Neural crest cell (in vitro differentiated cells): Measurements from ENCODE around the gene SYTL4. TPM values are rescaled to one million over a fixed set of nuclear protein-coding genes. Genes with fewer than 3 reads are reported as not detected.

Experiments used
- DNase-seq: peaks from one replicate; pipeline ENCODE4 v3.0.0; 2021; ENCODE audit warnings: low read depth, mixed read lengths, low spot score
- H3K27ac Mint-ChIP-seq: one replicate; pipeline ENCODE4 v1.8.0; 2021; ENCODE audit warnings: mild to moderate bottlenecking, mixed read lengths; ENCODE audit not compliant: unreplicated experiment
- H3K27me3 Mint-ChIP-seq: 2 replicates; pipeline ENCODE4 v1.8.0; 2021; ENCODE audit warnings: low read depth, mild to moderate bottlenecking, mixed read lengths
- H3K36me3 Mint-ChIP-seq: 2 replicates; pipeline ENCODE4 v1.8.0; 2021; ENCODE audit warnings: low read depth, mild to moderate bottlenecking, mixed read lengths
- H3K4me1 Mint-ChIP-seq: 2 replicates; pipeline ENCODE4 v1.8.0; 2021; ENCODE audit warnings: mixed read lengths
- H3K4me3 Mint-ChIP-seq: one replicate; pipeline ENCODE4 v1.8.0; 2021; ENCODE audit warnings: mild to moderate bottlenecking, mixed read lengths
- H3K9me3 Mint-ChIP-seq: 2 replicates; pipeline ENCODE4 v1.8.0; 2021; ENCODE audit warnings: mixed read lengths
- CTCF ChIP-seq: fragments of 200-600 bp; sonication (generic); conservative IDR thresholded peaks from 2 replicates; pipeline ENCODE4 v1.5.0; 2021; ENCODE audit warnings: antibody characterized with exemption, mild to moderate bottlenecking
- total RNA-seq: library from RNA; stranded (reverse); gene quantifications from 2 replicates; pipeline ENCODE4 v1.2.1, GENCODE V29; 2021

Gene SYTL4
- total RNA-seq, 1 donor from 2014 or later: 4.5 TPM

GRCh38 chrX:100643212-100643611 lies 88.7 kb downstream of the SYTL4 start:
- TF ChIP-seq CTCF: no peak
- H3K27me3 Mint-ChIP-seq: no peaks in the 10 kb centered on the region
- peaks cover 19% of the 10 kb centered on the region for H3K4me1 Mint-ChIP-seq
- H3K36me3 Mint-ChIP-seq: no peaks in the 10 kb centered on the region
- H3K4me3 Mint-ChIP-seq: no peak overlapping the region
- no peak overlapping the region for H3K27ac Mint-ChIP-seq
- no peak for DNase-seq
- peaks cover 4% of the 10 kb centered on the region for H3K9me3 Mint-ChIP-seq

- no peak overlapping the region for H3K4me3 Mint-ChIP-seq
- no peaks in the 10 kb centered on the region for H3K27me3 Mint-ChIP-seq
- H3K27ac Mint-ChIP-seq: no peak overlapping the region
- H3K9me3 Mint-ChIP-seq: peaks cover 4% of the 10 kb centered on the region
- DNase-seq: no peak
- no peak for TF ChIP-seq CTCF
- peaks cover 12% of the 10 kb centered on the region for H3K4me1 Mint-ChIP-seq
- H3K36me3 Mint-ChIP-seq: no peaks in the 10 kb centered on the region
Observed at GRCh38 chrX:100642290-100642689, 89.6 kb downstream of the SYTL4 start.

GRCh38 chrX:100636321-100636991 lies 95.5 kb downstream of the SYTL4 start, which contains the start of gene TSPAN6:
TSS of gene TSPAN6 (minus strand) at chrX:100636806. CDS start at chrX:100636694, 112 bp downstream.
- no peaks in the 10 kb centered on the region for H3K27me3 Mint-ChIP-seq
- peak; percentile 74 for TF ChIP-seq CTCF
- H3K4me3 Mint-ChIP-seq: peak within 1 kb of the TSS; percentile 93
- H3K4me1 Mint-ChIP-seq: peaks cover 21% of the 10 kb centered on the region
- DNase-seq: peak; percentile 77
- peaks cover 7% of the 10 kb centered on the region for H3K36me3 Mint-ChIP-seq
- peaks cover 4% of the 10 kb centered on the region for H3K9me3 Mint-ChIP-seq
- peak within 1 kb of the TSS; percentile 96 for H3K27ac Mint-ChIP-seq

GRCh38 chrX:100635989-100636320 lies 96.0 kb downstream of the SYTL4 start:
- no peaks in the 10 kb centered on the region for H3K27me3 Mint-ChIP-seq
- peaks cover 3% of the 10 kb centered on the region for H3K9me3 Mint-ChIP-seq
- peak overlapping the region; percentile 96 for H3K27ac Mint-ChIP-seq
- no peak for DNase-seq
- H3K36me3 Mint-ChIP-seq: peaks cover 7% of the 10 kb centered on the region
- peak overlapping the region; percentile 93 for H3K4me3 Mint-ChIP-seq
- TF ChIP-seq CTCF: no peak
- H3K4me1 Mint-ChIP-seq: peaks cover 19% of the 10 kb centered on the region

GRCh38 chrX:100635040-100635439 lies 96.9 kb downstream of the SYTL4 start:
- Mint-ChIP-seq H3K27ac (no peak overlapping the region), H3K27me3 (no peaks in the 10 kb centered on the region), H3K9me3 (peaks cover 3% of the 10 kb centered on the region), H3K4me3 (peak overlapping the region; percentile 93), H3K4me1 (peaks cover 19% of the 10 kb centered on the region), H3K36me3 (peaks cover 11% of the 10 kb centered on the region)
- TF ChIP-seq CTCF: no peak
- no peak for DNase-seq
